Measurements from ENCODE around the gene GTSE1.
A peak's percentile ranks its signal among the peaks of the same experiment; 100 is the strongest.

The GTSE1 gene

DNA sequence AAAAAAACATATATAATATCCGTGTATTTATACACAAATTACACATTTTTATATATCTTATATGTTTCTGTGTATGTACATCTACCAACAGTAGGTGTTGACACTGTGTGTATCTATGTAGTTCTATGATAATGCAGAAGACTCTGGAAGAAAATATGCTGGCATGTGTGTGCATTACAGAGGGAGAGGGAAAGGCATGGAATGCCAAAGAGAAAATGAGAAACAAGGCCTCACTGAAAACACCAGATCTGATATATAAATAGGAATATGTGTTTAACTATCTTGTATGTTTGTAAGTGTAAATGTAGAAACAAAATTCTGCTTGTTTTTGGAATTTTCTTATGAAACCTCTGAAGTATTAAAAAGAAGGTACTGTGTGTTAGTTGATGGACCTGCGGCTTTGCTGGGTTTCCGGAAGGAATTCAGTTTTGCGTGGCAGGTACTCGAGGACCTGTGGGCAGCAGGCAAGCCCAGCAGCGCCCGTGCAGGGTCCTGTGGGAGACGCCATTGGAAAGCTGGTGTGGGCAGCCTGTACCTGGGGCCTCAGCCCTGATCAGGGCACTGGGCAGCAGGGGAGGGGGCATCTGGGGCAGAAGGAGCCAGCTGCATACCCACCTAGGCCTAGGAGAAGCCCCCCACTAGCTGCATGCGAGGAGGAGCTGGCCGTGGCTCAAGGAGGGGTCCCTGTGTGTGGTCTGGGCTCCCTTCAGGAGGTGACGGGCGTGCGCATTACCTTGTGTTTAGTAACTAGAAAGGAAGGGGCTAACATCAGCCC, 31.2 kb downstream of the GTSE1 start:
- DNase-seq = no peak

DNA sequence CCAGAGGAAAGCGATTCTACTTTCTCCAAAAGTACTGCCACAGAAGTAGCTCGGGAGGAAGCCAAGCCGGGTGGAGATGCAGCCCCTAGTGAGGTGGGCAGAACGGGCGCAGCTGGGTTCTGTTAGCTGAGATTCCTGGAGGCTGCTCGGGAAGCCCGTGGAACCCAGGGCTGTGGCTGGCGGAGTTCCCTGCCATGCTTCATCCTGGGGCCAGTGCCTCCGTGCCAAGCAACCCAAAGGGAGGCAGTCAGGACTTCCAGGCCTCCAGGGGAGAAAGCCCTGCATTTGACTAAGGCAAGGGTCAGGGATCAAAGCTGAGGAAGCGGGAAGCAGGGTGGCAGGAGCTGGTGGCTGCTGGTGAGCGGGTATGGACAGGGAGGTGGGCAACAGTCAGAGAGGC, 32.1 kb downstream of the GTSE1 start:
- DNase-seq = no peak

DNA sequence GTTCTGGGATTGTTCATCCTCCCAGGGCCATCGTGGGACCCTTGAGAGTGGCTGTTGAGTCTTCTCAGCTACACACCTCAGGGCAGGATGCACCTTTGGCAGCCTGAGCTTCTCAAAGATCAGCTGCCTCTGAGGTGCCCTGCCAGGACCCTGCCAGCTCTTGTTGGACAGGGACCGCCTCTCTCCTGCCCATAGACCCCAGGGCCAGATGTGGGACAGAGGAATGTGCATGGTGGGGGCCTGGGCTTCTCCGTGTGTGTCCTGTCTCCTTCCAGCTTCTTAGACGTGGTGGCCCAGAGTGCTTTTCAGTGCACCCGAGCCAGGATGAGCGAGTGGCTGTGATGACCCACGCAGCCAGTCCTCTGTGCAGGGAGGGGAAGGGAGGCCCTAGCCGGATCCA, 32.9 kb downstream of the GTSE1 start:
- no peak for DNase-seq

DNA sequence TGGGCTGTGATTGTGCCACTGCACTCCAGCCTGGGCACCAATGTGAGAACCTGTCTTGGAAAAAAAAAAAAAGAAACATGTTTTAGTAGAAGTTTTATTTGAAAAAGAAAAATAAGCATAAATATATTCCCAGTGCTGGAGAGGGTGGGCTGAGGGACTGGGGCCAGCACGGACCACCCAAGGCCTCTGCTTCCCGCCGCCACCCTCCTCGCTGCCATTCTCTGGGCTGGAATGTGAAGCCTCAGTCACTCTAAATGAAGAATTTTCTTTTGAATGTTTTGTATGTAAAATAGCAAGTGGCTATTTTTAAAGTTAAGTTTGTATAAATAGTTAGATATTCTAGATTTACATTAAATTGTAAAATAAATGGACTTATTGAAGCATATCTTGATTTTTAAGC, 33.8 kb downstream of the GTSE1 start:
- no peak for DNase-seq

DNA sequence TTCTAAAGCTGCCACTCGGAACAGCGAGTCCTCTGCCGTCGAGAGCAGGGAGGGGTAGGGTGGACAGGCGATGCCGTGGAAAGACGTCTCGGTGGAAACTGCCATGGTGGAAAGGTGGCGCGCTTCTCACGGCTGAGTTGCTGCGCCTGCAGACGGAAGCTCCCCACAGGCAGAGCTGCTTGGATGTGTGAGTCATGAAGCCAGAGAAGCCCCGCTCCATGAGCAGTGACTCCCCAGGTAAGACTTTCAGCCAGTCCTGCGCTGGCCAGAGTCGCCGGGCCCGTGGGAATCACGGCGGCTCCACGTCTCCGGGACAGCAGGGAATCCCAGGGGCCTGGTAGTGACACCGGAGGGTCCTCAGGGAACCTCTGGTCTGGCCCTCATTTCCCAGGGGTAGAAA, 34.8 kb downstream of the GTSE1 start:
- DNase-seq = no peak

DNA sequence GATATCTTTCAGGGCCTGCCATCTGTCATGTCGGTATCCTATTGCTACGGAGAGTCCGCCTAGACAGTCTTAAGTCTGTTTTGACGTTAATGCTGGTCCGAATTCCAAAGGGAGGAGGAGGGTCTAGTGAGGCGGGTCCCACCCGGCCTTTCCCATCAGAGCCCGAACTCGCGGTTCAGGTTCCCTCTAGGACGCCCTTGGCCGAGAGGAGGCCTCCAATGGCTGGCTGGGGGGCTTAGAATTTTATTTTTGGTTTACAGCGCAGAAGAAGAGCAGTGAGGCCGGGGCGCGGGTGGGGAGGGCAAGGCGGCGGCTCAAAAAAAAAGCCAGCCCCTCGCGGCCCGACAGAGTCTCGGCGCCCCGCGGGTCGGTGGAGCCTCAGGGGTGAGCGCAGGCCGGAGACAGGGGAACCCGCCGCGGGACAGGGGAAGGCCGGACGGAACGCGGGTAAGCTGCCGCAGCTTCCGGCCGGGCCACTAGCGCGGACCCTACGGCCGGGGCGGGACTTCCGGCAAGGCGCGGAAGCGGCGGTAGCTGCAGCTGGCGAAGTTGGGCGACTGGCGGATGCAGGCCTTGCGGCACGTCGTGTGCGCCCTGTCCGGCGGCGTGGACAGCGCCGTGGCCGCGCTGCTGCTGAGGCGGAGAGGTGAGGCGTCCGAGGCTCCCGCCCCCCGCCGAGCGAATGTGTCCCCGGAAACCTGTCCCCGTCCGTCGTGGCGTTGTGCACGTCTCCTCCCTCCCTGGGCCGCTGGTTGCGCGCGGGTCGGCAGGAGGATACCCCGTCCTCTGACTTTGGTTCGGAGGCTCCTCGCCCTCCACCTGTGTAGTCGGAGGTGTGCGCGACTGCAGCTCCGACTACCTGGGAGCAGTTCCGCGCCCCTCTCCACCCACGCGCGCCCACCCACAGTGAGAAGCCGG, 38.8 kb downstream of the GTSE1 start, which contains the start of gene TRMU:
Gene TRMU, plus strand, starts transcription at position 514 of the 918 bp plus-strand sequence. Its CDS starts 51 bp downstream, at position 565.
- DNase-seq = peak in 52 of 56 donors; percentile 23 to 87 (median 65)

DNA sequence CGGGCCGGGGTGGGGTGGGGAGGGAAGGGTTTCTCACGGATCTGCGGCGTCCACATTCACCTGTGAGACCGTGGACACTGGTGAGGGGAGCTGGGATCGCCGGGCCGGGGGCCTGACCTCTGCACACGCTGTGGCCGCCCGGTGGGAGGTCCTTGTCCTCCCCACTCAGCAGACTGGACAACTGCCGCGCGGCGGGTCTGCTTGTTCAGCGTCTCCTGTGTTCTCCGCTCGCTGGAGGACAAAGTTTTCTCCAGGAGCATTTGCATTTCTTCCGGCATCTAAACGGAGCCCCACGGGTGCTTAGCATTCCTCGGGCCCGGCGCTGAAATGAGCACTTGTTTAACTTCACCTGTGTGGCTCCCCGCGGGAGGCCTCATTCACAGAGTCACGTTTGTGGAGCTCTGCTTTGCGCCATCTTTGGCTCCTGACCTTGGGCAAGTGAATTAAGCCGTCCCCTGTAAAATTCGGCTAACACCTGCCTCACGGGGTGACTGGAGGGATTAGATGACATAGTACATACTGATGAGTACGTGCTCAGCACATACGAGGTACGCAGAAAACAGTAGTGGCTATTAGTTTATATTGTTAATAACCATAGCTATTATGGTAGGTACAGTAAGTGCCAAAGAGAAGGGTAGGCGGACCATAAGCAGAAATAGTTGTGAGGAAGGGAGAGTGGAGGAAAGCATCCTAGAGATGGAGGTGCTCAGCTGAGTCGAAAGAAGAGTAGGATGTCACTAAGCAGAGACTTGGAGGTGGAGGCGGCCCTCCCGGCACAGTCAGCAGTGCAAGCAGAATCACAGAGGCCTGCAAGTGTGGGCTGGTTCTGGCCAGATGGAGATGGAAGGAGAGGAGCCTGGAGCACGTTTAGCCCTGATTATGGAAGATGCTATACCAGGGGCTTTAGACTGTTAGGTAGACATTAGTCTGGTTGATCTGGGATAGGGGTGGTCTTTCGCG, 39.7 kb downstream of the GTSE1 start:
- DNase-seq = peak in 11 of 56 donors; percentile 12 to 64 (median 28)

DNA sequence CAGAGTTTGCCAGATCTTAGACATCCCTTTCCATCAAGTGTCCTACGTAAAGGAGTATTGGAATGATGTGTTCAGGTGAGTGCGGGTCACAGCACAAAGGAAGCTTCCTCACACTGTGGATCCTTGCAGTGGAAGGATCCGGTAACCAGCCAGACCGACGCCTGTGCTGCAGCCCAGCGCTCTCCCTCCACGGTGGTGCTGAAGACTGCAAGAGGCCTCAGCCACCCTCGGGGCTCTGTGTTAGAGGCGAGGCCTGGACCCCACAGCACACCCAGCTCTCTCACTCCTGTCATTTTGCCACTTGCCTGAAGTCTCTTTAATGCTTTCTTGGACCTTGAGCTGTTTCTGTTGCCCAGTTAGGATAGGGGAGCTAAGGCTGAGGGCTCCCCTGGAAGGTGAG, 41.2 kb downstream of the GTSE1 start:
- no peak for DNase-seq

DNA sequence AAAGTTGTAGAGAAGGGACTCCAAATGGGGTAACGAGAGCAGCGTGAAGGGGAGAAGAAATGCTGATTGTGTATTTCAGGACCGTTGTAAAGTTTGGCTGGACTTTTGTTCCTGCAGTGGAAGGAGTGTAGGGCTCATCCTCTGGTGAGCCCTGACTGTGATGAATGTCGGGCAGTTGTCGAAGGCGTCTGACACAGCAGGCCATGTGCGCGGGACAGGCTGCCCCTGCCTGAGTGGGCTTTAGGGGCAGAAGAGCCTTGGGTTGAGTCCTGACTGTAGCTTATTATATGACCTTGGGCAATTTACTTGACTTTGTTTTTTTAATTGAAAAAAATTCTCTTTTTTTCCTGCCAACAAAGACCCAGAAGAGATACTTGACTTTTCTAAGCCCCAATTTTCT, 42.0 kb downstream of the GTSE1 start:
- DNase-seq = no peak

DNA sequence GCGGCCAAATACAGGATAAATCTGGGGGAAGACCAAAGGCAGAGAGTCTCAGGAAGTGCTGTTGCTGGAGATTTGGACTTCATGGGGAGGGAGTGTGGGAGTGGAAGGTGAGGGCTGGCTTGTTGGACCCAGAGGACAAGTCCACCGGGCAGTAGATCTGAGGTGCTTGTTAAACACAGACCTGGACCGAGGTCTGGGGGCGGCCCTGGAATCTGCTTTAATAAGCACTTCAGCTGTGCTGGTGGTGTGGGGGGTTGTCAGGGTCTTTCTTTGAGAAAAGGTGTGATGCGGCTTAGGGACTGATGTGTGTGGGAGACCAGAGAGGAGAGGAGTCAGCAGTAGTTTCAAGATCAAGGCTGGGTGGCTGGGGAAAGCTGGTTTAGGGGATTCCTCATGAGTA, 43.3 kb downstream of the GTSE1 start:
- DNase-seq = no peak

DNA sequence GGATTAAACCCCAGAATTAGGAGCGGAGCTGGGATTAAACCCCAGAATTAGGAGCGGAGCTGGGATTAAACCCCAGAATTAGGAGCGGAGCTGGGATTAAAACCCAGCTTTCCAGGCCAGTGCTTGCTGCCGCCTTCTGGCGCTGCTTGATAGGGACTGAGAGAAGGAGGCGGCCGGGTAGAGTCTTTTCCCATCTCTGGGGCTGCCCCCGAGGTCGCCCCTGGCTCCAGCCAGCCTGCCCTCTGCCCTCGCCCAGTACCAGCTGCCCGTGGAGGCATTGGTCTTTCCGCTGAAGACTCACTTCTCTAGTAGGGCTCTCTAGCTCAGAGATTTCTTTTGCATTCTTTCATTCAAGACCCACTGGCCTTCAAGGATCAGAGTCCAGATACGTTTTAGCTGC, 44.0 kb downstream of the GTSE1 start:
- DNase-seq = no peak

DNA sequence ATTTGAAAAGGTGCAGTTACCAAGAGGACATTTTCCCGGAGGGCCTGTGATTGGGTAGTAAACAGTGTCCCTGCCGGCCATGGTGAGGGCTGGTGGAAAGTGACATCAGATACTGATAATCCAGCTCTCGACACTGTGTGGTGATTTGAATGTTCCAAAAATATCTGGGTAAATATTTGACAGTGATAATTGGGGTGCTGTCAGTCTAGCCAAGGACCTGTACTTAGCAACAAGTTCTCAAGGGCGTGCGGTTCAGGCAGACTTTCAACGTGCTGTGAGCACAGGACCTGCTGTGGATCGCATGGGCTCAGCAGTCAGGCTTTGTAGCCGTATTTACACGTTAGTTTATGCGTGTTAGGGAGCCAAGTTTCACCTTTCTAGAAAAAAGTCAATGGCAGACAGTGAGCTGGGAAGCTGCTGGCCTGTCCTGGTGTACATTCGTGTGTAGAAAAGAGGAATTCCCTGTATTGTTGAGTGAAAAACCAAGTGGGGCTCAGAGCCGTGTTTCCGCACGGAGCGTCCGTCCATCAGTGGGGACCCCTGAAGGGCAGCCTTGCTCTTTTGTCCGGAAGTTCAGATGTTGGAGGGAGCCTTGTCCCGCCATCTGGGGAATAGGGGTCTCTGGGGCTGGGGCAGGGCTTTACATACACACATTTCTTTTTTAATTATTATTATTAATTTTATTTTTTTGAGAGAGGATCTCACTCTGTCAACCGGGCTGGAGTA, 50.2 kb downstream of the GTSE1 start:
- DNase-seq = no peak

DNA sequence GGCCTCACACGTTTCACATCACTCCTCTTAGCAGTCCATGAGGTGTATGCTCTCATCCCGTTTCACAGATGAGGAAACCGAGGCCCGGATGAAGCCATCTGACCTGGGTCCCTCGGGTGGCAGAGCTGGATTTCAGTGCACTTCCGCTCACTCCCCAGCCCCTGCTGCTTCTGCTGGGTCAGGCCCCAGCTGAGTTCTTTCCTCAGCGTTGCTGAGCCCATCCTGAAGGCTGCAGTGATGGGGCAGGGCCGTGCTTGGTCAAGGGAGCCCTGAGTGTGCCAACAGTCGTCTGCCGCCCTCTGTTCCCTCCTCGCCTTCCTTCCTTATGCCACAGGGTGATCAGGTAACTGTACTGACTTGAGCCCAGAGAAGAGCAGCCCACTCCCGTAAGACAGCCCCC, 51.0 kb downstream of the GTSE1 start:
- no peak for DNase-seq

DNA sequence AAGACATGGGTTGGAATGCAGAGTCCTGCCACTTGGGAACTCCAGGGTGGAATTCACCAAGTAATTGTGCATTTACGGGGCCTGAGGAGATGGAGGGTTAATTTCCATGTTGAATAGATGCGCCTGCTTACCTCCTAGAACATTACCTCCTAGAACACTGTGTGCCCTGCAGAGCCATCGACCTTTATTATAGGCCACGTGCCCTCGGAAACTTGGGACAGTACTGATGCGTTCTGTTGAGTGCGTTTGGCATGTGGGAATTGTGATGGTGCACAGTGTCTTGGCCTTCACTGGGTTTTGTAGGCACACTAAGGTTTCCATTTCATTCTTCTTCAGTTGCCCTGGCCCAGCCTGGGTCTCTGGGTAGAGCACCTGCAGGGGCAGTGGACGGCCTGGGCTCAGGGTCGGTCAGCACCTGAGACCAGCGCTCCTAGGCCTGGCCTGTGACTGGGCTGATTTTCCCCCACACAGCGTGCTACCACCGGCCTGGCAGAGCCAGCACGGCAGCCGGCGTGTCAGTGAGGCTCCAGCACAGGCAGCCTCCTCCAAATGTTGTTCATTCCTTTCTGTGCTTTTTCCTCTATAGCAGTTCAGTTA, 51.5 kb downstream of the GTSE1 start:
- no peak for DNase-seq

DNA sequence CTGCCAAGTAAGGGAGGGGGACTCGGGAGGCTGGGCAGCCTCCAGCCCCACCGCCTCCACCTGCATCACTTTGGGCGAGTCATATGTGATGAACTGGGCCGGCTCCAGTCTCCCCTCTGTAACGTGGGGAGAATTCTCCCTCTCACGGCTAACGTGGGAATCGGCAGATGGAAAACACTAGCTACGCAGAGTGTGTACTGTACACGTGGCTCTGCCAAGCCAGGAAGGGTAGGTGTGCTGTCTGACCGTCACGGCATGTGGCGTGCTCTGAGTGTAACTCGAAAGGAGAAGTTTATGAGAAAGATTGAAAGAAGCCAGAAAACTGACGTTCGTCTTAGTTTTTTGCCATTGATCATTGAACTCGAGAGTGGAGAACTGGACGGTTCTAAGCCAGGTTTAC, 52.6 kb downstream of the GTSE1 start:
- DNase-seq = no peak

DNA sequence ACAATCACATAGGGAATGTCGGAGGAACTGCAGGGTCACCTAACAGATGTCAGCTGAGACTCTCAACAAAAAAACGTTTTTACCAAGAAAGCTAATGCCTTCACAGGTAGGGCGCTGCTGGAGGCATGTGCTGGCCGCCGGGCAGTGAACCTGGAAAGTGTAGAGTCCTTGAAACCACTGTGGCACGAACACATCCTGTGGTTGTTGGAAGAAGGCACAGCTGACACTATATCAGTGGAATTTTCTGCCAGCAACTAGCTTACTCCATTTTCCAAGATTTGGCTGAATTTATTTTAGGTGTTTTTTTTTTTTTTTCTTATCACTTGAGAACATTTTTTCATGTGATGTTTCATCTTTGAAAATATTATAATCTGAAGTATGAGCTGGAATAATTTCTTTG, 53.0 kb downstream of the GTSE1 start:
- DNase-seq = no peak

DNA sequence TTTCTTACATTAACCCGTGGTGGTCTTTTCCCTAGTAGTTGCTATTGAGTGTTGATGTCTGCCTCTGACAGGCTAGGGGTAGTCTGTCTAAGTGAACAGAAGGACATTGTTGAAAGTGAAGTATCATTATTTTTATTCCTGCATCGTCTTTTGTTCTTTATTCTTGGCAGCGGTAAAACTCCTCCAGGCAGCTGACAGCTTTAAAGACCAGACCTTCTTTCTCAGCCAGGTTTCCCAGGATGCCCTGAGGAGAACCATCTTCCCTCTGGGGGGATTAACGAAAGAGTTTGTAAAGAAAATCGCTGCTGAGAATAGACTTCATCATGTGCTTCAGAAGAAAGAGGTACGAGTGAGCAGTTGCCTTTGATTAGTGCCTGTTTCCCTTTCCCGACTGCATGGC, 53.5 kb downstream of the GTSE1 start:
- DNase-seq = no peak

DNA sequence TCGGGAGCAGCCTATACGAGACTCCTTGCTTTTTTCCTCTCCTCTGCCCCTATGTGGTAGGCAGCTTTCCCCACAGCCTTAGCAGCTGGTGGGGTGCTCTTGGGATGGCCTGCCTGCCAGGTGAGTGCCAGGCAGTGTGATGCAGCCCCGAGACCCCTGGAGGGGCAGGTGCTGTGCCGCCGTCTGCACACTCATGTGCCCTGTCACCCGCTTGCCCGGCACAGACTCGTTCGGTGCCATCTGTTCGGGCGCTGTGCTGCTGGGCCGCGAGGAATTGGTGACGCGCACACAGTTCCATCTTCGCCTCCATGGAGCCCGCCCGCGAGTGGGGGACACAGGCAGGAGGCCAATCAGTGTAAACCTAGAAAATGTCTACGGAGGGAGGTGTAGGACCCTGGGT, 54.0 kb downstream of the GTSE1 start:
- no peak for DNase-seq

DNA sequence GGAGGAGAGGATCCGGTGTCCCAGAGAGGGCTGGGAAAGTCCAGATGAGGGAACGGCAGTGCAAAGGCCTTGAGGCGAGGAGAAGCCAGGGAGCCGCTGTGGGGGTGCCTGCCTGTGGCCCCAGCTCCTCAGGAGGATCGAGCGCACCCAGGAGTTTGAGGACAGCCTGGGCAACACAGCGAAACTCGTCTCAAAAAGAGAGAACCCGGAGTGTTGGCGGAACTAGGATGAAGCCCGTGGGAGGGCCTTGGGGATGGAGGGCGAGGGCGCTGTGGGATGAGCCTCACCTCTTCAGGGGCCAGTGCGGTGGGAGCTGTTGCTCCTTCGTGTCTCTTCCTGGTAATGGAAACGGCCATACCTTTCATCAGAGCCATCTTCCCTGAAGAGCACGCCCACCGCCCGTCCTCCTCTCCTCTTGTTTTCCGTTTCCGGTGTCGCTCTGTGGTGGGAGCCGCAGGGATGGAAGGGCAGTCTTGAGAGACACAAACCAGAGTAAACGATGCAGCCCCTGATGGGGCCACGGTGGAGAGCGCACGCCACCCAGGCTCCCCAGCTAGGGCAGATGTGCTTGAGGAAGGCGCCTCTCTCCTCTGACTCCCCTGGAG, 54.6 kb downstream of the GTSE1 start:
- DNase-seq = no peak

DNA sequence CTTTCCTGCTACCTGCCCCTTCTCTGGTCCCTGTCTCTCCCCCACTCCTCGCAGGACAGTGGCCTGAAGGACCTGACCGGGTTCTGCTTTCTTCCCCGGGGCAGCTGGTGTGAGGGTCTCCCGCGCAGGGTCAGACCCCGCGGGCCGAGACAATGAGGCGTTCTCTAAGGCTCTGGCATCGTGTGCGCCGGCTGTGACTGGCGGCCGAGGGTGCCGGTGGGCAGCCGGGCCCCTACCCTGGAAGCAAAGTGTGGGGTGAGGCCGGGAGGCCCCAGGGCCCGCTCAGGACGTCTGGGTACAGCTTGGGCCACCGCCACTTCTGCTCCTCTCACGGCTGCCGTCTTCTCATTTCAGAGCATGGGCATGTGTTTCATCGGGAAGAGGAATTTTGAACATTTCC, 55.1 kb downstream of the GTSE1 start:
- no peak for DNase-seq
